K562 (cell line): Measurements from ENCODE around the gene IGF2BP1. TPM values are rescaled to one million over a fixed set of nuclear protein-coding genes. Genes with fewer than 3 reads are reported as not detected.
A peak's percentile ranks its signal among the peaks of the same experiment; 100 is the strongest.

ENCODE experiments used
- ARHGAP35 ChIP-seq: fragments of 450-650 bp; IDR thresholded peaks from 2 replicates; pipeline ENCODE4 v1.6.1; 2018; ENCODE audit not compliant: partially characterized antibody
- BCL6 ChIP-seq: fragments of 250-450 bp; sonication (Bioruptor Pico); IDR thresholded peaks from 2 replicates; pipeline ENCODE4 v1.4.0; 2020
- CHD4 ChIP-seq: fragments of 200-600 bp; sonication (generic); IDR thresholded peaks from 3 replicates; pipeline ENCODE4 v1.6.1; 2012; ENCODE audit warnings: low read depth, mild to moderate bottlenecking, mixed read lengths, low read length, inconsistent platforms; ENCODE audit not compliant: insufficient read depth, insufficient replicate concordance, poor library complexity, severe bottlenecking
- CTCF ChIP-seq, 3 experiments: IDR thresholded peaks in 2 of 3; conservative IDR thresholded peaks in 1 of 3; 2 replicates each; pipeline ENCODE4 v1.5.1; 2011 to 2012; ENCODE audit warnings: low read length in 3 of 3, mild to moderate bottlenecking in 3 of 3, control low read depth in 2 of 3, improper control_type of control experiment in 1 of 3, inconsistent platforms in 1 of 3, low read depth in 1 of 3, mixed read lengths in 1 of 3, moderate library complexity in 1 of 3; ENCODE audit not compliant: insufficient read depth in 2 of 3
- ESRRA ChIP-seq: fragments of 450-650 bp; IDR thresholded peaks from 2 replicates; pipeline ENCODE4 v1.6.1; 2014; ENCODE audit warnings: low read depth, mild to moderate bottlenecking, moderate library complexity, borderline replicate concordance
- HBP1 ChIP-seq: fragments of 450-650 bp; formaldehyde crosslinking; IDR thresholded peaks from 2 replicates; pipeline ENCODE4 v1.4.0; 2022; ENCODE audit warnings: missing genetic modification characterization
- HNRNPLL ChIP-seq: fragments of 200-400 bp; formaldehyde crosslinking; IDR thresholded peaks from 2 replicates; pipeline ENCODE4 v1.6.1; 2017; ENCODE audit warnings: low read length, low read depth, mild to moderate bottlenecking; ENCODE audit not compliant: poor library complexity, severe bottlenecking
- MAFG ChIP-seq: fragments of 450-650 bp; conservative IDR thresholded peaks from 2 replicates; pipeline ENCODE4 v1.6.1; 2016; ENCODE audit warnings: missing genetic modification characterization, missing compliant biosample characterization
- NCOA4 ChIP-seq: fragments of 450-650 bp; IDR thresholded peaks from 2 replicates; pipeline ENCODE4 v1.6.1; 2018; ENCODE audit warnings: mild to moderate bottlenecking; ENCODE audit not compliant: partially characterized antibody
- PCBP1 ChIP-seq: fragments of 200-400 bp; formaldehyde crosslinking; IDR thresholded peaks from 2 replicates; pipeline ENCODE4 v1.6.1; 2018; ENCODE audit warnings: mild to moderate bottlenecking, low read depth, low read length; ENCODE audit not compliant: poor library complexity, severe bottlenecking
- POLR2G ChIP-seq: fragments of 200-400 bp; formaldehyde crosslinking; IDR thresholded peaks from 2 replicates; pipeline ENCODE4 v1.6.1; 2017; ENCODE audit warnings: low read depth, mild to moderate bottlenecking, antibody characterized with exemption, low read length, moderate library complexity
- SNRNP70 ChIP-seq: fragments of 200-400 bp; formaldehyde crosslinking; optimal IDR thresholded peaks from 2 replicates; pipeline ENCODE3; 2017; ENCODE audit warnings: low read depth, low read length
- TCF3 ChIP-seq: sonication (generic); formaldehyde crosslinking; IDR thresholded peaks from 2 replicates; pipeline ENCODE4 v1.4.0; 2020; ENCODE audit warnings: mild to moderate bottlenecking, missing genetic modification reagents
- ZBTB2 ChIP-seq: fragments of 450-650 bp; IDR thresholded peaks from 2 replicates; pipeline ENCODE4 v1.6.1; 2016; ENCODE audit warnings: antibody characterized with exemption
- ZNF12 ChIP-seq: sonication (generic); formaldehyde crosslinking; IDR thresholded peaks from 2 replicates; pipeline ENCODE4 v1.4.0; 2020; ENCODE audit warnings: mild to moderate bottlenecking, missing genetic modification reagents
- ZNF239 ChIP-seq: fragments of 250-450 bp; sonication (Bioruptor Pico); IDR thresholded peaks from 2 replicates; pipeline ENCODE4 v1.4.0; 2020; ENCODE audit warnings: mild to moderate bottlenecking
- ZNF280B ChIP-seq: fragments of 250-450 bp; sonication (Bioruptor Pico); IDR thresholded peaks from 2 replicates; pipeline ENCODE4 v1.5.1; 2021; ENCODE audit warnings: mild to moderate bottlenecking
- ZNF311 ChIP-seq: fragments of 250-450 bp; sonication (Bioruptor Pico); IDR thresholded peaks from 2 replicates; pipeline ENCODE4 v1.4.0; 2020; ENCODE audit warnings: mild to moderate bottlenecking, moderate library complexity
- ZNF551 ChIP-seq: fragments of 250-450 bp; sonication (Bioruptor Pico); IDR thresholded peaks from 2 replicates; pipeline ENCODE4 v1.5.0; 2021; ENCODE audit warnings: mild to moderate bottlenecking, moderate library complexity
- polyA plus RNA-seq, 8 experiments: library from polyadenylated mRNA; depleted of rRNA in 4 of 8; stranded (reverse) in 5 of 8; unstranded in 3 of 8; fragments of >200 nt; fragmentation: Nextera tagmentation in 2 of 8; fragmentation: Illumina TruSeq in 1 of 8; extraction: Ambion mirVana in 2 of 8; extraction: Trizol in 1 of 8; gene quantifications; 2 replicates each; pipeline versions ENCODE4 v1.2.1 to v1.2.3, GENCODE V29; 2011 to 2014; ENCODE audit warnings: inconsistent platforms in 1 of 8, missing spikeins in 1 of 8
- total RNA-seq, 7 experiments: library from RNA; depleted of rRNA in 6 of 7; stranded (reverse); fragments of >200 nt in 6 of 7; fragmentation: Illumina TruSeq in 2 of 7; extraction: Trizol in 2 of 7; gene quantifications; 2 replicates each; pipeline versions ENCODE4 v1.2.1 to v1.2.3, GENCODE V29; 2011 to 2021; ENCODE audit warnings: low replicate concordance in 1 of 7
- TF ChIP-seq, protein P1 (sequence below): fragments of 450-650 bp; formaldehyde crosslinking; IDR thresholded peaks from 2 replicates; pipeline ENCODE4 v1.4.0; 2020; ENCODE audit warnings: mild to moderate bottlenecking

The IGF2BP1 gene
- total and polyA plus RNA-seq, 9 of the 15 experiments (the other 6 are each of a cell fraction or from before 2014, with no cell fraction given), result 13.0 to 318 (median 53.6) TPM

DNA sequence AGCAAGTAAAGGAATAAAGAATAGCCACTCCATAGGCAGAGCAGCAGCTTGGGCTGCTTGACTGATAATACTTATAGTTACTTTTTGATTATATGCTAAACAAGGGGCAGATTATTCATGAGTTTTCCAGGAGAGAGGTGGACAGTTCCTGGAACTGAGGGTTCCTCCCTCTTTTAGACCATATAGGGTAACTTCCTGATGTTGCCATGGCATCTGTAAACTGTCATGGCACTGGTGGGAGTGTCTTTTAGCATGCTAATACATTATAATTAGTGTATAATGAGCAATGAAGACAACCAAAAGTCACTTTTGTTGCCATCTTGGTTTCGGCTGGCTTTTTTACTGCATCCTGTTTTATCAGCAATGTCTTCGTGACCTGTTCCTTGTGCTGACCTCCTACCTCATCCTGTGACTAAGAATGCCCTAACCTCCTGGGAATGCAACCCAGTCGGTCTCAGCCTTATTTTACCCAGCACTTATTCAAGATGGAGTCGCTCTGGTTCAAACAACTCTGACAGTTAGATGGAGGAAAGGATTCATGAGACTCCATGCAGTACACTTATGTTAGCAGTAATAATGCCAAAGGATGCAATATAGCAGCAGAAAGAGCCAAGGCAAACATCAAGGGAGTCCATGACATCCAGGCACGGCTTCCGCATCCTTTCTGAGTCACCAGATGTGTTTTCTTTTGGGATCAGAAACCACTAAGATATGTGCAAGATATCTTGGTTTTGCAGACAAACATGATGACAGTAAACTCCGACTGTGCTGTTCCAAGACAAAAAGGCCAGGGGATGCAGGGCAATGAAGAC is 79.6 kb downstream of the IGF2BP1 start (continued):
- TF ChIP-seq CTCF (IDR thresholded peaks at IDR 0.05 in 2 of 3, conservative IDR thresholded peaks at IDR 0.05 in 1 of 3; ENCODE audit: insufficient read depth in 2 of 3, low read depth in 1 of 3, low read length in 3 of 3), result no peak
- no peak for TF ChIP-seq NCOA4
- no peak for TF ChIP-seq PCBP1
- TF ChIP-seq ZNF311 (CRISPR knock-in tag), result peak; percentile 96
- no peak for TF ChIP-seq ARHGAP35
- peak; percentile 94 for TF ChIP-seq ZNF12 (CRISPR knock-in tag)
- TF ChIP-seq, protein P1, sequence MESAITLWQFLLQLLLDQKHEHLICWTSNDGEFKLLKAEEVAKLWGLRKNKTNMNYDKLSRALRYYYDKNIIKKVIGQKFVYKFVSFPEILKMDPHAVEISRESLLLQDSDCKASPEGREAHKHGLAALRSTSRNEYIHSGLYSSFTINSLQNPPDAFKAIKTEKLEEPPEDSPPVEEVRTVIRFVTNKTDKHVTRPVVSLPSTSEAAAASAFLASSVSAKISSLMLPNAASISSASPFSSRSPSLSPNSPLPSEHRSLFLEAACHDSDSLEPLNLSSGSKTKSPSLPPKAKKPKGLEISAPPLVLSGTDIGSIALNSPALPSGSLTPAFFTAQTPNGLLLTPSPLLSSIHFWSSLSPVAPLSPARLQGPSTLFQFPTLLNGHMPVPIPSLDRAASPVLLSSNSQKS (CRISPR knock-in tag), result no peak
- no peak for TF ChIP-seq SNRNP70
- peak; percentile 92 for TF ChIP-seq BCL6 (CRISPR knock-in tag)
- 0 out of 2 replicates have a peak, but pooled peaks have one; percentile 68 for TF ChIP-seq HBP1
- no peak for TF ChIP-seq ZNF280B (CRISPR knock-in tag)
- no peak for TF ChIP-seq HNRNPLL
- TF ChIP-seq TCF3, result peak; percentile 71
- no peak for TF ChIP-seq ZBTB2
- TF ChIP-seq ESRRA, result no peak
- no peak for TF ChIP-seq POLR2G
- peak; percentile 36; the same call in 1 of the 2 replicates for TF ChIP-seq ZNF551 (CRISPR knock-in tag)
- peak; percentile 87 for TF ChIP-seq ZNF239
- no peak for TF ChIP-seq MAFG (tag)
- TF ChIP-seq CHD4, result no peak
